ENCODE measurements around the gene NTNG1. TPM values are rescaled to one million over a fixed set of nuclear protein-coding genes. Genes with fewer than 3 reads are reported as not detected.

NTNG1 gene
- total and polyA plus RNA-seq, 2 of the 8 experiments (the other 6 are each of a cell fraction or from before 2014, with no cell fraction given): 1.2 to 4.1 TPM

DNA sequence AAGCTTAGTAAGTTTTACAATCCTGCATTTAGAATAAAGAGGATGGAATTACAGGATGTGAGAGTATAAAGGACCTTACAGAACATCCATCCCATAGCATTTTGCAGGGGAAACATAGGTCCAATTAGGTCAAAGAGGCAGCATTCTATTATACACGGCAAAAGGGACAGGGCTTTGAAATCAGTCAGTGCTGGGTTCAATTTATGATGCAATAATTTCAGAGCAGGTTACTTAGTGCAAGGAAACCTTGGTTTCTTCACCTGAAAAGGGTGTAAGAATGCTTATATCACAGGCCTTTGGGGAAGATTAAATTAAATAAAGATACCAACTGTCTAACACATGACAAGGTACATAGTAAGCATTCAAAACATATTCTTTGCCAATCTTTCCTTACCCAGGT is 17.1 kb upstream of the NTNG1 start (continued):
- no peak for TF ChIP-seq RAD21 (IDR thresholded peaks at IDR 0.05 in 1 of 2, conservative IDR thresholded peaks at IDR 0.05 in 1 of 2; ENCODE audit: low read depth in 2 of 2, low read length in 2 of 2)
- no peak for TF ChIP-seq POU5F1 (IDR thresholded peaks at IDR 0.05; ENCODE audit: low read depth, low read length)
- no peak for TF ChIP-seq TAF7 (optimal IDR thresholded peaks at IDR 0.05; ENCODE audit: borderline replicate concordance, low read depth, low read length)
- TF ChIP-seq KDM4A (IDR thresholded peaks at IDR 0.05; ENCODE audit: low read depth, low read length, severe bottlenecking): no peak
- TF ChIP-seq SP1 (IDR thresholded peaks at IDR 0.05; ENCODE audit: low read depth, low read length): no peak
- no peak for TF ChIP-seq EP300 (IDR thresholded peaks at IDR 0.05; ENCODE audit: borderline replicate concordance in 1 of 2, low read depth in 2 of 2, low read length in 2 of 2)
